ENCODE data around the gene AFAP1.

- TF ChIP-seq, protein P1, sequence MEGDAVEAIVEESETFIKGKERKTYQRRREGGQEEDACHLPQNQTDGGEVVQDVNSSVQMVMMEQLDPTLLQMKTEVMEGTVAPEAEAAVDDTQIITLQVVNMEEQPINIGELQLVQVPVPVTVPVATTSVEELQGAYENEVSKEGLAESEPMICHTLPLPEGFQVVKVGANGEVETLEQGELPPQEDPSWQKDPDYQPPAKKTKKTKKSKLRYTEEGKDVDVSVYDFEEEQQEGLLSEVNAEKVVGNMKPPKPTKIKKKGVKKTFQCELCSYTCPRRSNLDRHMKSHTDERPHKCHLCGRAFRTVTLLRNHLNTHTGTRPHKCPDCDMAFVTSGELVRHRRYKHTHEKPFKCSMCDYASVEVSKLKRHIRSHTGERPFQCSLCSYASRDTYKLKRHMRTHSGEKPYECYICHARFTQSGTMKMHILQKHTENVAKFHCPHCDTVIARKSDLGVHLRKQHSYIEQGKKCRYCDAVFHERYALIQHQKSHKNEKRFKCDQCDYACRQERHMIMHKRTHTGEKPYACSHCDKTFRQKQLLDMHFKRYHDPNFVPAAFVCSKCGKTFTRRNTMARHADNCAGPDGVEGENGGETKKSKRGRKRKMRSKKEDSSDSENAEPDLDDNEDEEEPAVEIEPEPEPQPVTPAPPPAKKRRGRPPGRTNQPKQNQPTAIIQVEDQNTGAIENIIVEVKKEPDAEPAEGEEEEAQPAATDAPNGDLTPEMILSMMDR (IDR thresholded peaks at IDR 0.05; ENCODE audit: control extremely low read depth in 1 of 3, insufficient read depth in 1 of 3, low read depth in 1 of 3, low read length in 3 of 3) = no peak
- no peak for TF ChIP-seq GTF2F1 (IDR thresholded peaks at IDR 0.05; ENCODE audit: borderline replicate concordance, low read depth, low read length)
Measured at GRCh38 chr4:7938609-7939376, 868 bp downstream of the AFAP1 start.

All from H1 (cell line).